ENCODE measurements around the gene CTXN1. TPM values are rescaled to one million over a fixed set of nuclear protein-coding genes. Genes with fewer than 3 reads are reported as not detected.
"Not testable (repeated sequence)": the region's sequence is repeated elsewhere in the genome, so short reads cannot be mapped to it uniquely, and the experiment has no call there.

The CTXN1 gene
- total and polyA plus RNA-seq, 2 donors (not counting 1 experiment from before 2014, with no cell fraction given) = not detected

GRCh38 chr19:7962644-7963268 lies 36.8 kb upstream of the CTXN1 start:
- CTCF ChIA-PET = no interaction called here
- intact Hi-C loops (cut with micrococcal nuclease) = no loop called here
- Mint-ChIP-seq H3K4me3 (no peak overlapping the region), H3K4me1 (no peaks in the 10 kb centered on the region), H3K27ac (no peak overlapping the region), H3K9me3 (ENCODE audit: insufficient read depth) (no peaks in the 10 kb centered on the region), H3K27me3 (no peaks in the 10 kb centered on the region)
- peaks cover 3 to 52% of the 10 kb centered on the region in 2 experiments for H3K36me3 ChIP-seq (replicated peaks in 1 of 2; ENCODE audit: control extremely low read depth in 1 of 2, control insufficient read depth in 1 of 2, extremely low read depth in 1 of 2, insufficient read depth in 2 of 2, low read length in 1 of 2)
- DNase-seq = no peak
- no peak for ATAC-seq (ENCODE audit: low read depth)
- no peak overlapping the region for H3K27ac ChIP-seq (ENCODE audit: low read length in 2 of 2)
- H3K79me2 ChIP-seq (ENCODE audit: control insufficient read depth, insufficient read depth, low read length) = no peaks in the 10 kb centered on the region
- H3K4me1 ChIP-seq (ENCODE audit: control insufficient read depth in 2 of 2, insufficient read depth in 2 of 2, low read length in 2 of 2) = no peaks in the 10 kb centered on the region
- TF ChIP-seq EZH2 (IDR thresholded peaks at IDR 0.05; ENCODE audit: borderline replicate concordance, insufficient read depth, low read depth, low read length, poor library complexity, severe bottlenecking) (no peak), CTCF (IDR thresholded peaks at IDR 0.05) (no peak)
- H4K20me1 ChIP-seq (ENCODE audit: control insufficient read depth, insufficient read depth, low read length, poor library complexity, severe bottlenecking) = no peaks in the 10 kb centered on the region
- 96% methylated on average over 17 of the region's 22 CpGs for WGBS (ENCODE audit: insufficient coverage)
- H3K4me2 ChIP-seq (replicated peaks; ENCODE audit: low read depth, low read length, poor library complexity, severe bottlenecking) = no peak overlapping the region
- H3K9me3 ChIP-seq (ENCODE audit: control extremely low read depth in 1 of 3, control insufficient read depth in 2 of 3, insufficient read depth in 1 of 3, low read length in 2 of 3) = no peaks in the 10 kb centered on the region
- no peak overlapping the region for H3K4me3 ChIP-seq (ENCODE audit: control extremely low read depth in 1 of 5, extremely low read depth in 1 of 5, insufficient read depth in 1 of 5, low read depth in 2 of 5, low read length in 4 of 5)
- no peak overlapping the region for H3K9ac ChIP-seq (ENCODE audit: low read length)
- POLR2A ChIA-PET = interaction anchor here (0.5 kb wide), 1 partner anchor 191 kb away, joined by 4 read pairs; no protein-coding TSS in a partner anchor
- H3K27me3 ChIP-seq (replicated peaks in 1 of 4; ENCODE audit: control extremely low read depth in 1 of 4, control insufficient read depth in 3 of 4, insufficient read depth in 4 of 4, low read length in 3 of 4) = no peaks in the 10 kb centered on the region
- no peak overlapping the region for H2AFZ ChIP-seq (ENCODE audit: insufficient read depth, low read depth, low read length, poor library complexity, severe bottlenecking)

- no peaks in the 10 kb centered on the region for H3K79me2 ChIP-seq (ENCODE audit: control insufficient read depth, insufficient read depth, low read length)
- WGBS (ENCODE audit: insufficient coverage) = 100% methylated on average over 9 of the region's 13 CpGs
- POLR2A ChIA-PET = interaction anchor here (0.5 kb wide), 1 partner anchor 192 kb away, joined by 4 read pairs; no protein-coding TSS in a partner anchor
- CTCF ChIA-PET = no interaction called here
- H3K4me1 ChIP-seq (ENCODE audit: control insufficient read depth in 2 of 2, insufficient read depth in 2 of 2, low read length in 2 of 2) = no peaks in the 10 kb centered on the region
- TF ChIP-seq CTCF (IDR thresholded peaks at IDR 0.05) (no peak), EZH2 (IDR thresholded peaks at IDR 0.05; ENCODE audit: borderline replicate concordance, insufficient read depth, low read depth, low read length, poor library complexity, severe bottlenecking) (no peak)
- no peak overlapping the region for H2AFZ ChIP-seq (ENCODE audit: insufficient read depth, low read depth, low read length, poor library complexity, severe bottlenecking)
- H4K20me1 ChIP-seq (ENCODE audit: control insufficient read depth, insufficient read depth, low read length, poor library complexity, severe bottlenecking) = no peaks in the 10 kb centered on the region
- no peak overlapping the region for H3K9ac ChIP-seq (ENCODE audit: low read length)
- ATAC-seq (ENCODE audit: low read depth) (no peak), DNase-seq (no peak)
- no peaks in the 10 kb centered on the region for H3K9me3 ChIP-seq (ENCODE audit: control extremely low read depth in 1 of 3, control insufficient read depth in 2 of 3, insufficient read depth in 1 of 3, low read length in 2 of 3)
- no peak overlapping the region for H3K4me3 Mint-ChIP-seq
- no peak overlapping the region for H3K4me2 ChIP-seq (replicated peaks; ENCODE audit: low read depth, low read length, poor library complexity, severe bottlenecking)
- H3K27ac ChIP-seq (ENCODE audit: low read length in 2 of 2) = no peak overlapping the region
- peaks cover 3 to 45% of the 10 kb centered on the region in 2 experiments for H3K36me3 ChIP-seq (replicated peaks in 1 of 2; ENCODE audit: control extremely low read depth in 1 of 2, control insufficient read depth in 1 of 2, extremely low read depth in 1 of 2, insufficient read depth in 2 of 2, low read length in 1 of 2)
- H3K4me3 ChIP-seq (ENCODE audit: control extremely low read depth in 1 of 5, extremely low read depth in 1 of 5, insufficient read depth in 1 of 5, low read depth in 2 of 5, low read length in 4 of 5) = no peak overlapping the region
- H3K27me3 ChIP-seq (replicated peaks in 1 of 4; ENCODE audit: control extremely low read depth in 1 of 4, control insufficient read depth in 3 of 4, insufficient read depth in 4 of 4, low read length in 3 of 4) = no peaks in the 10 kb centered on the region
- no peaks in the 10 kb centered on the region for H3K9me3 Mint-ChIP-seq (ENCODE audit: insufficient read depth)
- no peak overlapping the region for H3K27ac Mint-ChIP-seq
- H3K4me1 Mint-ChIP-seq = no peaks in the 10 kb centered on the region
- H3K27me3 Mint-ChIP-seq = no peaks in the 10 kb centered on the region
- intact Hi-C loops (cut with micrococcal nuclease) = no loop called here
Observed at GRCh38 chr19:7961920-7962626, 36.1 kb upstream of the CTXN1 start.

GRCh38 chr19:7961082-7961481 lies 35.1 kb upstream of the CTXN1 start:
- H3K79me2 ChIP-seq (ENCODE audit: control insufficient read depth, insufficient read depth, low read length); POLR2A ChIA-PET; H3K4me3 ChIP-seq (ENCODE audit: control extremely low read depth in 1 of 5, extremely low read depth in 1 of 5, insufficient read depth in 1 of 5, low read depth in 2 of 5, low read length in 4 of 5); H3K9me3 Mint-ChIP-seq (ENCODE audit: insufficient read depth); H3K27me3 Mint-ChIP-seq; ATAC-seq (ENCODE audit: low read depth); H2AFZ ChIP-seq (ENCODE audit: insufficient read depth, low read depth, low read length, poor library complexity, severe bottlenecking); H3K27ac Mint-ChIP-seq; intact Hi-C loops (cut with micrococcal nuclease); H3K4me1 ChIP-seq (ENCODE audit: control insufficient read depth in 2 of 2, insufficient read depth in 2 of 2, low read length in 2 of 2); H3K4me1 Mint-ChIP-seq; H3K27me3 ChIP-seq (replicated peaks in 1 of 4; ENCODE audit: control extremely low read depth in 1 of 4, control insufficient read depth in 3 of 4, insufficient read depth in 4 of 4, low read length in 3 of 4); H4K20me1 ChIP-seq (ENCODE audit: control insufficient read depth, insufficient read depth, low read length, poor library complexity, severe bottlenecking); H3K27ac ChIP-seq (ENCODE audit: low read length in 2 of 2); DNase-seq; H3K9ac ChIP-seq (ENCODE audit: low read length); H3K4me3 Mint-ChIP-seq; H3K9me3 ChIP-seq (ENCODE audit: control extremely low read depth in 1 of 3, control insufficient read depth in 2 of 3, insufficient read depth in 1 of 3, low read length in 2 of 3); H3K4me2 ChIP-seq (replicated peaks; ENCODE audit: low read depth, low read length, poor library complexity, severe bottlenecking): not testable (repeated sequence)
- WGBS (ENCODE audit: insufficient coverage) = 100% methylated on average over 1 of the region's 4 CpGs
- peaks cover 0 to 37% of the 10 kb centered on the region in 2 experiments for H3K36me3 ChIP-seq (replicated peaks in 1 of 2; ENCODE audit: control extremely low read depth in 1 of 2, control insufficient read depth in 1 of 2, extremely low read depth in 1 of 2, insufficient read depth in 2 of 2, low read length in 1 of 2)
- CTCF ChIA-PET = interaction anchor here (1.0 to 2.3 kb wide), 3 partner anchors 10 to 43 kb away, joined by 3 to 8 read pairs (median 3); partner anchors contain the start of gene TIMM44
